GM18505 (cell line): ENCODE measurements around the gene ABCC9.
A peak's percentile ranks its signal among the peaks of the same experiment; 100 is the strongest.

ENCODE experiments used
- ATAC-seq: cut with Tn5 transposase; IDR thresholded peaks from one replicate; pipeline ENCODE4 v1.9.1; 2021; ENCODE audit not compliant: unreplicated experiment
- POLR2A ChIP-seq: IDR thresholded peaks from 4 replicates; pipeline ENCODE4 v1.6.1; 2011; ENCODE audit warnings: borderline replicate concordance; ENCODE audit not compliant: insufficient read depth, insufficient read length; ENCODE audit errors: extremely low read depth

The ABCC9 gene

DNA sequence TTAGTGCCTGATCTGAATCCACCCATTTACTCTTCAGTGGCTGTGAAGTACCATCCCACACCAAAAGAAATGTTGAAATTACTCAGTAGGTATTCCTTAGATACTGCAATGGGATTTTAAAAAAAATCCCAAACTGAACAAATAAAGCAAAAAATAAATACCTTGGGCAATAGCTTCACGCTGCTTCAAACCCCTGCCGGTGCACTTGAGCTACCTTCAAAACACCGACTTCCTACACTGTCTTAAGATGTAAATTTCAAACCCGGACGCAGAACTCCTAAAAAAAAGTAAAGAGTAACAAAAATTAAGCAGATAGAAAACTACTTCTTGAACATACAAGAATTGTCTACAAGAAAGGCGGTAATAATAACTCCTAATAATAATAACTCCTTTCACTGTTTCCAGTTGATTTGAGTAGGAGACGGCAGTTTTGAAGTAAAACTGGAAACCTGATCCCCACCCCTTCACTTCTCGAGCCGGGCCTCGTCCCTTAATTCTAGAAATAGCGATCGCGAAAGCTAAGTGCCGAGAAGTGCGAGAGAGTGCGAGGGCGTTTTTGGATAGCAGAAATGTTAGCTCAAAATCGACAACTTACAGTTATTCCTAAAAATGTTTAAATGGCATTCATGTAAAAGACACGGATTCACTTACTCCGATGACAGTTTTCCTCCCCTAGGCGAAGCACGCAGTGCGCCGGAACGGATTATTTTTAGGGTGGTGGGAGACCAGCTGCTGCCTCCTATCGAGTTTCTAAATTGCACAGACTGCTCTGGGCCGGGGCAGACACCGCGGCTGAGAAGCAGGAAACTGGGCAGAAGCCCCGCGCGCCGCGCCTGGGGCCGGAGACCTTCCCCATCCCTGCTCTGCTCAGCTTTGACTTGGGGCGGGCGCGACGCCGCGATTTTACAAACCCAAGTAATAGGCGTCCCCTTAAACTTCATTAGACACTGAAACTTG lies at the start of gene ABCC9:
Gene ABCC9 (minus strand): TSS at position 878 of the 957 bp plus-strand sequence. CDS start 4,752 bp downstream, outside the sequence.
- TF ChIP-seq POLR2A, result no peak
- ATAC-seq, result peak; percentile 53

DNA sequence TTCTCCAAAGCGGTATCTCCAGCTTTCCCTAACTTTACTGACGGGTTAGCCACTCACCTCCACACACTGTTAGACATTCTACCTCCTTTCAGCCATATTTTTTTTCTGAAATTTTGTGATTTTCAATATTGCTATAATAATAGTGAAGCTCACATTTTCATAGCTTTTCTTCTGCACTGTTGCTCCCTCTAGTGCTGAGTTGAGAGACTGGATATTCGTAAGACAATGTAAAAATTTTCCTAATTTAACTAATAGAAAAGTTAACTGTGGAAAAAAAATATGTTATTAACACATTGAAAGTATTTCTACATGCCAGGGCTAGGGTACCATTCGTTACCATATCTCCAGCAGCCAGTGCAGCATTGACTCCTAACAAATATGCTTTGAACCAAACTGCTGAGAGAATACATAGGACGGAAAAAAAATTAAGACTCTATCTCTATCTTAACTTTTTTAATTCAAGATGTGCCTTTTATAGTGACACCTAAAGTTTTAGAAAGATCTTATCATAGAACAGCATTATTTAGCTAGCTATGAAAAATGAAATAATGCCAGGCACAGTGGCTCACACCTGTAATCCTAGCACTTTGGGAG lies 48.7 kb upstream of the ABCC9 start:
- TF ChIP-seq POLR2A, result no peak
- ATAC-seq, result no peak

DNA sequence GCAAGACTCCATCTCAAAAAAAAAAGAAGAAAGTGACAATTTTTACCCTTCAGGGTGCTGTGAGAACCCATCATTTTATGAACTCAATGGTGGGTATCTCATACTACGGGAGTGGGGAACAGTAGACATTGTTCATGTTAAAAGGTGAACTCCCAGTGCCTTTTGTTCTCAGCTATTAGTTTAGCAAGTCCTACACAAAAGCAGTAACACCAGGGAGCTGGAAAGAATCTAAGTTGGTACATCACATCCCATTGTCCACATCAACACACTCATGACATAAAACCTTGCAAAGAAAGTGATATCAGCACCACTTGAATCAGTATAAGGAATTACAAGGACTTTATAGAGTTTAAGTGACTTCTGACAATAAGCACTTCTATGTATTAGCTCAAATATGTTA lies 47.4 kb upstream of the ABCC9 start:
- ATAC-seq, result no peak
- TF ChIP-seq POLR2A, result no peak

GRCh38 chr12:21987755-21988154 lies 46.5 kb upstream of the ABCC9 start:
- no peak for ATAC-seq
- TF ChIP-seq POLR2A, result no peak

GRCh38 chr12:21985155-21985554 lies 43.9 kb upstream of the ABCC9 start:
- no peak for ATAC-seq
- TF ChIP-seq POLR2A, result no peak

DNA sequence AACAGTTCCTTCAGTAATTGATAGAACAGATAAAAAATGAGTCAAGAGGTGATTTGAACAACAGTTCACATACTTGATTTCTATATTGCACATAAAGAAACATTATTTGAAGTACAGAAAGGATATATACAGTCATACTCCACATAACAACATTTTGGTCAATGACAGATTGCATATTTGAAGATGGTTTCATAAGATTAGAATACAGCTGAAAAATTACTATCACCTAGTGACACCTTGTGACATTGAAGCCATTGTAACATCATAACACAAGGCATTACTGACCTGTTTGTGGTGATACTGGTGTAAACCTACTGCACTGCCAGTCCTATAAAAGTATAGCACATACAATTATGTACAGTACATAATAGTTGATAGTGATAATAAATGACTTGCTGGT lies 43.1 kb upstream of the ABCC9 start:
- TF ChIP-seq POLR2A, result no peak
- ATAC-seq, result no peak

- no peak for ATAC-seq
- no peak for TF ChIP-seq POLR2A
Observed at GRCh38 chr12:21983095-21983494, 41.9 kb upstream of the ABCC9 start.

DNA sequence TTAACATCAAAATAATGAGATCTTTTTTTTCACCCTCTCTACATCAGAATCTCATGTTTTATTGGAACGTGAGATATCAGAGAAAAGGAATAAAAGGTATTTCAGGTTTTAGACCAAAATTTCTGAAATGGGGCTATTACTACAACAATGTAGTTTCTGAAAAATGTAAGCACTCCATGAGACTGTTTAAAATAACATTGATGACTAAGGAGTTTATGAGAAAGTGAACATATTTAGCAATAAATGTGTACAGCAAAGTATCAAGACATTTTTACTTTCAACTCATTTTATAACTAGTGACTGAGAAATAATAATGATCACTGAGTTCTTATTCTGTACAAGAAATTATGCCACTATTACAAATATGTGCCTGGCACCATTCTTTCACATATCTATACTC lies 39.3 kb upstream of the ABCC9 start:
- no peak for TF ChIP-seq POLR2A
- no peak for ATAC-seq

DNA sequence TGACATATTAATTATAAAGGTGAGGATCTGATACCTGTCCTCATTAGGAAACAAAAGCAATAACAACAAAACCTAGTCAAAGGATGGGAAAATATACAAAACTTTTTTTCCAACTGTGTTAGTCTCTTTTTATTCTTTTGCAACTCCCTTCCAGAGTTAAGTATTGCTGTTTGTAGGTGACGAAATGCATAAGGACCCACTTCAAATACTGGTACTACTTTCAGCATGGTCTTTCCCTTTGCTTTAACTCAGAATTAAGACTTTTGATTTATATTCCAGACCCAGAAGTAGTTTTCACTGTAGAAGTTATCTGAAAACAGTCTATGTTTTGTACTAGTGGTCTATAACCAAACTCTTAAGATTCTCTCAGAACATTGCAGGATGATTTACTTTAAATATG lies 34.1 kb upstream of the ABCC9 start:
- no peak for TF ChIP-seq POLR2A
- ATAC-seq, result no peak

DNA sequence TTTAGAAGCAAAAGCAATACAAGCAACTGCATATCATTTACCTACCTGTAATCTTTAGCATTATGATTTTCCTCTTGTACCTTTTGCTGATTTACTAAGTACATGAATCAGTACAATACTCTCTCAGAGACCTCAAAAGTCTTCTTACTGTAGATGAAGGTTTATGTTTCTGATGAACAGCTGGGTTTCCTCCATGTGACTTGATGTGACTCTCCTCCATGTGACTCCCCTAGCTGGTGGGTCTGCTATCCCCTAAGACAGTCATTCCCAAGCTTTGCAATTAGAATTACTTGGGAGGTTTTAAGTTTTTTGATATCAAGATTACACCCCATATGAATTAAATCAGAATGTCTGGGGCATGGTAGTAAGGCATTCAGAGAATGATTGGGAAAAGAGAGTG lies 32.0 kb upstream of the ABCC9 start:
- TF ChIP-seq POLR2A, result no peak
- ATAC-seq, result no peak

- no peak for TF ChIP-seq POLR2A
- no peak for ATAC-seq
Observed at GRCh38 chr12:21972055-21972454, 30.8 kb upstream of the ABCC9 start.

DNA sequence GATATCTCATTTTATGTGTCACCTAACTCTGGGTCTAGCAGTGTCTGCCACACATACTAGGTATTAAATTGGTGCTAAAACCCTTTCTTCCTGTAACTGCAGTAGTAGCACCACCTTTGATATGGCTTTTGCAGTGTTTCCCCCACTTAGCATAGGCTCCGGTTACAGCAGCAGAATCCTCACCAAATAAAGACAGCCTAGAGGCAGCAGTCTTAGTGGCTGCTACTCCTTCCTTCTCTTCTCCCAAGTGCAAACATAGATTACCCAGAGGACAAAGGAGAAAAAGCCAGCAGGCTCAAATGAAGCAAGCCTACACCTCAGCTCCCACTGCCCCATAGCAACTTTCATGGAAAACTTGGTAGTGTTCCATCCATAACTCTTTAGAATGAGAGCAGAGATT lies 30.1 kb upstream of the ABCC9 start:
- ATAC-seq, result no peak
- TF ChIP-seq POLR2A, result no peak

DNA sequence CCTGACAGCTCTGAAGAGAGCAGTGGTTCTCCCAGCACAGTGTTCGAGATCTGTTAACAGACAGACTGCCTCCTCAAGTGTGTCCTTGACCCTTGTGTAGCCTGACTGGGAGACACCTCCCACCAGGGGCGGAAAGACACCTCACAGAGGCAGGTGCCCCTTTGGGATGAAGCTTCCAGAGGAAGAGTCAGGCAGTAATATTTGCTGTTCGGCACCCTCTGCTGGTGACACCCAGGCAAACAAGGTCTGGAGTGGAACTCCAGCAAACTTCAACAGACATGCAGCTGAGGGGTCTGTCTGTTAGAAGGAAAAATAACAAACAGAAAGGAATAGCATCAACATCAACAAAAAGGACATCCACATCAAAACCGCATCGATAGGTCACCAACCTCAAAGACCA lies 21.6 kb upstream of the ABCC9 start:
- TF ChIP-seq POLR2A, result no peak
- no peak for ATAC-seq

- TF ChIP-seq POLR2A, result no peak
- no peak for ATAC-seq
Observed at GRCh38 chr12:21962236-21962635, 21.0 kb upstream of the ABCC9 start.
